ENCODE data around the gene N4BP2L1.

Gene N4BP2L1

DNA sequence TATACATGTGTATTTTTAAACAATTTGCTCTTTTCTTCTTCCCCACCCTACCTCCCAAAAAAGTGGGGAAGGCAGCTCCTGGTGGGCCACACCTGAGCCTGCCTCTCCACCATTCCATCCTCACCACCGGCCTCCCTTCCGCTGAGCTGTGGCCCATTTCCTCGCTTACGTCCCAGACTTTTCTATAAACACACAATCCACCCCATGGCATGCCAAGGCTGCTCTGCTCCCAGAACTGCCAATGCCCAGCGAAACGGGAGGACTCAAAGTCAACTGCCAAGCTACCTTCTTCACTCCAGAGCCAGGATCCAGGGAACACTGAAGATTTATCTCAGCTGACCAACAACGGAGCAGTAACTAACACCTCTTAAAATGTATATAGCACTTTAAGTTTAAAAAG lies 2.8 kb downstream of the N4BP2L1 start:
- peak overlapping the region; percentile 73 for H3K4me3 Mint-ChIP-seq
- peak overlapping the region; percentile 100 for H3K27ac Mint-ChIP-seq
- ATAC-seq, result no peak
- peaks cover 55% of the 10 kb centered on the region for H3K4me1 Mint-ChIP-seq
- H3K9me3 Mint-ChIP-seq, result no peaks in the 10 kb centered on the region
- H3K27me3 Mint-ChIP-seq, result no peaks in the 10 kb centered on the region
- H3K36me3 Mint-ChIP-seq, result peaks cover 55% of the 10 kb centered on the region

- H3K4me1 Mint-ChIP-seq, result peaks cover 49% of the 10 kb centered on the region
- peaks cover 70% of the 10 kb centered on the region for H3K36me3 Mint-ChIP-seq
- ATAC-seq, result no peak
- no peaks in the 10 kb centered on the region for H3K27me3 Mint-ChIP-seq
- H3K4me3 Mint-ChIP-seq, result no peak overlapping the region
- H3K9me3 Mint-ChIP-seq, result no peaks in the 10 kb centered on the region
- no peak overlapping the region for H3K27ac Mint-ChIP-seq
These were observed 4.3 kb downstream of the N4BP2L1 start for GRCh38 chr13:32423592-32423991.

GRCh38 chr13:32419862-32420261 lies 8.1 kb downstream of the N4BP2L1 start:
- no peak overlapping the region for H3K27ac Mint-ChIP-seq
- H3K4me3 Mint-ChIP-seq, result no peak overlapping the region
- H3K9me3 Mint-ChIP-seq, result no peaks in the 10 kb centered on the region
- no peaks in the 10 kb centered on the region for H3K27me3 Mint-ChIP-seq
- H3K36me3 Mint-ChIP-seq, result peaks cover 74% of the 10 kb centered on the region
- ATAC-seq, result no peak
- peaks cover 40% of the 10 kb centered on the region for H3K4me1 Mint-ChIP-seq

DNA sequence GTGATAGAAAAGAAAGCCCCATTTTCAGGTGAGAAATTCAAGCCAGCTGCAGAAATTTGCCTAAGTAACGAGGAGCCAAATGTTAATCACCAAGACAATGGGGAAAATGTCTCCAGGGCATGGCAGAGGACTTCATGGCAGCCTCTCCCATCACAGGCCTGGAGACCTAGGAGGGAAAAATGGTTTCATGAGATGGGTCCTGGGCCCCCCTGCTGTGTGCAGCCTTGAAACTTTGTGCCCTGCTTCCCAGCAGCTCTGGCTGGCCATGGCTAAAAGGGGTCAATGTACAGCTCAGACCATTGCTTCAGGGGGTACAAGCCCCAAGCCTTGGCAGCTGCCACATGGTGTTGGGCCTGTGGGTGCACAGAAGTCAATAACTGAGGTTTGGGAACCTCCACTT lies 9.9 kb downstream of the N4BP2L1 start:
- H3K36me3 Mint-ChIP-seq, result peaks cover 60% of the 10 kb centered on the region
- H3K27me3 Mint-ChIP-seq, result no peaks in the 10 kb centered on the region
- no peak overlapping the region for H3K27ac Mint-ChIP-seq
- H3K4me3 Mint-ChIP-seq, result no peak overlapping the region
- peaks cover 25% of the 10 kb centered on the region for H3K4me1 Mint-ChIP-seq
- ATAC-seq, result no peak
- H3K9me3 Mint-ChIP-seq, result no peaks in the 10 kb centered on the region

DNA sequence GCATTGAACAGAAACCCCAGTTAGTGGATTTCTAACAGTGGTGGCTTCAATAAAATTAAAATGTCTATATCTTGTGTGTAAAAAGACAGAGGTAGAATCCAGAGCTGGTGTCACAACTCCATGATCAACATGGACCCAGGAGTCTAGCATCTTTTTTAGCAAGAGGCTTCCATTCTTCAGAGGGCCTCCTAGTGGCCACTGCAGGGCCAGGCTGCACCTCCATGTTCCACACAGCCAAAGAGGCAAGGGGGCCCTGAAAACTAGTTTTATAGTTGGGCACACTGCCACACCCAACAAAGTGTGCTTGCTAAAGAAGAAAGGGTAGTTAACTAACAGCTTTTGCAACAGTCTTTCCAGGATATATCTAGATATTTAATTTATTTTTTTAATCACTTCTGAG lies 12.9 kb downstream of the N4BP2L1 start:
- Mint-ChIP-seq H3K36me3 (peaks cover 50% of the 10 kb centered on the region), H3K27ac (no peak overlapping the region)

GRCh38 chr13:32414580-32414979 lies 13.3 kb downstream of the N4BP2L1 start:
- Mint-ChIP-seq H3K4me3 (no peak overlapping the region), H3K27me3 (no peaks in the 10 kb centered on the region), H3K27ac (no peak overlapping the region), H3K36me3 (peaks cover 50% of the 10 kb centered on the region), H3K4me1 (peaks cover 24% of the 10 kb centered on the region), H3K9me3 (no peaks in the 10 kb centered on the region)
- ATAC-seq, result no peak

More for the DNA sequence above, 12.9 kb downstream of the N4BP2L1 start:
- Mint-ChIP-seq H3K4me3 (no peak overlapping the region), H3K27me3 (no peaks in the 10 kb centered on the region), H3K9me3 (no peaks in the 10 kb centered on the region), H3K4me1 (peaks cover 20% of the 10 kb centered on the region)
- ATAC-seq, result no peak

DNA sequence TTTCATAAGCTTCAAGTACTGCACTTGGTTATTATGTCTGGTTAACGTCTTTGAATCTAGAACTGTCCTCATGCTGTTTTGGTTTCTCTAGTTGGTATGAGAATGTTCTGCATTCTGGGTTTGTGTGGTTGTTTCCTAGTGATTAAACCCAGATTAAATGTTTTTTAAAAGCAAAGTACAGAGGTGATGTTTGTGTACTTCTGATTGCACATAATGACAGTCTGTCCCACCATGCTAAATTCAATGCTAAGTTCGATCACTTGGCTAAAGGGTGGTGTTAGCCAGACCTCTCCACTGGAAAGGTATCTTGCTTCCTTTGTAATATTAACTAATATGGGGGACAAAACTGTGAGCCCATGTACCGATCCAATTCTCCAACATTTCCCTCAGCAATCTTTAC lies 14.6 kb downstream of the N4BP2L1 start:
- H3K36me3 Mint-ChIP-seq, result peaks cover 49% of the 10 kb centered on the region
- no peak overlapping the region for H3K4me3 Mint-ChIP-seq
- no peaks in the 10 kb centered on the region for H3K27me3 Mint-ChIP-seq
- no peak overlapping the region for H3K27ac Mint-ChIP-seq
- peaks cover 30% of the 10 kb centered on the region for H3K4me1 Mint-ChIP-seq
- no peaks in the 10 kb centered on the region for H3K9me3 Mint-ChIP-seq
- no peak for ATAC-seq

- Mint-ChIP-seq H3K27ac (no peak overlapping the region), H3K4me3 (no peak overlapping the region), H3K4me1 (peaks cover 23% of the 10 kb centered on the region), H3K36me3 (peaks cover 50% of the 10 kb centered on the region), H3K27me3 (no peaks in the 10 kb centered on the region), H3K9me3 (no peaks in the 10 kb centered on the region)
- ATAC-seq, result no peak
These were observed 18.1 kb downstream of the N4BP2L1 start for GRCh38 chr13:32409561-32410421.

GRCh38 chr13:32409001-32409313 lies 19.0 kb downstream of the N4BP2L1 start:
- no peak for ATAC-seq
- Mint-ChIP-seq H3K9me3 (no peaks in the 10 kb centered on the region), H3K36me3 (peaks cover 56% of the 10 kb centered on the region), H3K27me3 (no peaks in the 10 kb centered on the region), H3K27ac (peak overlapping the region; percentile 27), H3K4me3 (no peak overlapping the region), H3K4me1 (peaks cover 23% of the 10 kb centered on the region)

- Mint-ChIP-seq H3K27ac (peak overlapping the region; percentile 27), H3K9me3 (no peaks in the 10 kb centered on the region), H3K36me3 (peaks cover 56% of the 10 kb centered on the region), H3K27me3 (no peaks in the 10 kb centered on the region), H3K4me1 (peaks cover 23% of the 10 kb centered on the region), H3K4me3 (no peak overlapping the region)
- no peak for ATAC-seq
These were observed 19.5 kb downstream of the N4BP2L1 start for GRCh38 chr13:32408296-32409000.

DNA sequence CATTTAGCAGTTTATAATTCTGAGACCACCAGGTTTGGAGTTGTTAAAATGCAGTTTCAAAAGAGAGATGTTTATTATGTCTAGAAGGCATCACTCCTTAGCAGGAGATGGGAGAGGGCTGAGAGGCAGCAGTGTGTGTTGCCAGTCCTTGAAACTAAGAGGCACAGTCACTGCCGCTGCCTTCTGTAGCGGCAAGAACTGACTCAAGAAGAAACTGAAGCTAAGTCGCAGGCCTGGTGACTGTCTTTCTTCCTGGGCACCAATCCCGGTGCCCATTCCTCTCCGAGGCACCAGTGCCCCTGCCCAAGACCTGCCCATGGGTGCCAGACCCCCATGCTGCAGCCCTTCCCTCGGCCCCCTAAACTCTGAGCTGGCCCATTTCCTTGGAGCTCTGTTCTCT lies 20.1 kb downstream of the N4BP2L1 start:
- H3K27me3 Mint-ChIP-seq, result no peaks in the 10 kb centered on the region
- peaks cover 23% of the 10 kb centered on the region for H3K4me1 Mint-ChIP-seq
- no peak overlapping the region for H3K4me3 Mint-ChIP-seq
- H3K9me3 Mint-ChIP-seq, result no peaks in the 10 kb centered on the region
- H3K36me3 Mint-ChIP-seq, result peaks cover 61% of the 10 kb centered on the region
- peak overlapping the region; percentile 27 for H3K27ac Mint-ChIP-seq
- ATAC-seq, result no peak

DNA sequence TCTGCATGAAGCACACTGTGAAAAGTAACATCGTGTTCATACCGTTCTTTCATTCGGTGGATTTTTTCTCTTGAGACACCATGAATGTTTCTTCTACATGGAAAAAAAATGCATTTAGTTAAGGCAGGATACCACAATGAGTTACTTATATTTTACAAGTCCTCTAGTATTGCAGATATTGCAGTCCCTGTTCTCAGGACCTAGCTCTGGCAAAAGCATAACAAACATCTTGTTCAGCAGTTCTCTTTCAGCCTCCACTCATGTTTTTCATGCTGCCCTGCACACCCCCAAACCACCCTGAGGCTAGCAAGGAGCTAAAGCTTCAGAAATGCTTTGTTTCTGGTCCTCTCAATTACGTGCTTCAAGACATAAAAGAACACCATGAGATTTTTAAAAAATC lies 24.8 kb downstream of the N4BP2L1 start:
- ATAC-seq, result no peak
- no peaks in the 10 kb centered on the region for H3K9me3 Mint-ChIP-seq
- no peaks in the 10 kb centered on the region for H3K27me3 Mint-ChIP-seq
- peaks cover 52% of the 10 kb centered on the region for H3K36me3 Mint-ChIP-seq
- peaks cover 4% of the 10 kb centered on the region for H3K4me1 Mint-ChIP-seq
- no peak overlapping the region for H3K4me3 Mint-ChIP-seq
- no peak overlapping the region for H3K27ac Mint-ChIP-seq

DNA sequence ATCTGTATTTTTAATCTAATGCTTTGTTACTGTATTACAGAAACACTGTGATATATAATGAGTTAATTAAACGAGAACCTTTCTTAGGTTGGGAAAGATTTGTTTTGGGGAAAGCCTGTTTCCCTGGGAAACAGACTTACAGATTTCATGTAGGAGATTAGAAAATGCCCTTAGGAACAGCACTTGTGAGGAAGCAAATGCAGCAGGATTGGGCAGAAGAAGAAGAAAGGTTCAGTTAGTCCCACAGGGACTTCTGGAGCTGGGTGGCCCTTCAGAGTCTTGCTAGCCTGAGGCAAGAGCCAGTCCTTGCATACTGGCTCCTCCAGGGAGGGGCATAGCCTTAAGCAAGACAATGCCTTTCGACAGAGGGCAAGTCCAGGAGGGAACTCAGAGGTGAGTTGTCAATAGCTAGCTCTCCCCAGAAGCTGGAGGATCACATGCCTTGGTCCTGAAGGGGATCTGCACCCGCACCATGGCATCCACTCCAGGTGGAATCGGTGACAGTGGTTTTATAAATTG lies 36.8 kb downstream of the N4BP2L1 start:
- no peaks in the 10 kb centered on the region for H3K27me3 Mint-ChIP-seq
- H3K9me3 Mint-ChIP-seq, result no peaks in the 10 kb centered on the region
- no peak for ATAC-seq
- H3K4me3 Mint-ChIP-seq, result no peak overlapping the region
- H3K36me3 Mint-ChIP-seq, result peaks cover 16% of the 10 kb centered on the region
- H3K4me1 Mint-ChIP-seq, result no peaks in the 10 kb centered on the region
- no peak overlapping the region for H3K27ac Mint-ChIP-seq

DNA sequence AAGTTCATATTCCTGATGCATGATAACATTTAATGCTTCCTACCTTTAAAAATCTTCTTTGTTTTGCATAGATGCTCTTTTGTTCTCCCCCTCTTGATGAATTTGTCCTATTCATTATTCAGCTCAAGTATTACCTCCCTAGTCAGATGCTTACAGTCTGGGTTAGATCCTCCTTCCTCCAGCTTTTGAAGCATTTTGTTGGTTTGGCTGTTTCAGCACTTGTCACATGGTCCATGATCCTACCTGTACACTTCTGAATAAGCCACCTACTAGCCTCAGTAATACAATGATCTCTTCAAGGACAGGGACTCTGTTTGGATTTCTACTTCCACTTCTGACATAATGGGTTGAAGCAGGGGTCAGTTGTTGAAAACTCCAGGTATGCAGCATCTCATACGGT lies 37.4 kb downstream of the N4BP2L1 start:
- peaks cover 13% of the 10 kb centered on the region for H3K36me3 Mint-ChIP-seq

GRCh38 chr13:32390048-32390447 lies 37.9 kb downstream of the N4BP2L1 start:
- H3K4me1 Mint-ChIP-seq, result no peaks in the 10 kb centered on the region
- no peaks in the 10 kb centered on the region for H3K9me3 Mint-ChIP-seq
- no peak for ATAC-seq
- H3K27ac Mint-ChIP-seq, result no peak overlapping the region
- no peaks in the 10 kb centered on the region for H3K27me3 Mint-ChIP-seq
- H3K36me3 Mint-ChIP-seq, result peaks cover 13% of the 10 kb centered on the region
- no peak overlapping the region for H3K4me3 Mint-ChIP-seq

More for the DNA sequence above, 37.4 kb downstream of the N4BP2L1 start:
- Mint-ChIP-seq H3K27me3 (no peaks in the 10 kb centered on the region), H3K9me3 (no peaks in the 10 kb centered on the region), H3K27ac (no peak overlapping the region), H3K4me3 (no peak overlapping the region), H3K4me1 (no peaks in the 10 kb centered on the region)
- no peak for ATAC-seq

- no peaks in the 10 kb centered on the region for H3K9me3 Mint-ChIP-seq
- no peak for ATAC-seq
- no peak overlapping the region for H3K27ac Mint-ChIP-seq
- no peaks in the 10 kb centered on the region for H3K4me1 Mint-ChIP-seq
- H3K27me3 Mint-ChIP-seq, result no peaks in the 10 kb centered on the region
- peaks cover 9% of the 10 kb centered on the region for H3K36me3 Mint-ChIP-seq
- H3K4me3 Mint-ChIP-seq, result no peak overlapping the region
These were observed 42.5 kb downstream of the N4BP2L1 start for GRCh38 chr13:32385410-32385809.
